Measurements from ENCODE around the gene MYH14.
A peak's percentile ranks its signal among the peaks of the same experiment; 100 is the strongest.

MYH14 gene

DNA sequence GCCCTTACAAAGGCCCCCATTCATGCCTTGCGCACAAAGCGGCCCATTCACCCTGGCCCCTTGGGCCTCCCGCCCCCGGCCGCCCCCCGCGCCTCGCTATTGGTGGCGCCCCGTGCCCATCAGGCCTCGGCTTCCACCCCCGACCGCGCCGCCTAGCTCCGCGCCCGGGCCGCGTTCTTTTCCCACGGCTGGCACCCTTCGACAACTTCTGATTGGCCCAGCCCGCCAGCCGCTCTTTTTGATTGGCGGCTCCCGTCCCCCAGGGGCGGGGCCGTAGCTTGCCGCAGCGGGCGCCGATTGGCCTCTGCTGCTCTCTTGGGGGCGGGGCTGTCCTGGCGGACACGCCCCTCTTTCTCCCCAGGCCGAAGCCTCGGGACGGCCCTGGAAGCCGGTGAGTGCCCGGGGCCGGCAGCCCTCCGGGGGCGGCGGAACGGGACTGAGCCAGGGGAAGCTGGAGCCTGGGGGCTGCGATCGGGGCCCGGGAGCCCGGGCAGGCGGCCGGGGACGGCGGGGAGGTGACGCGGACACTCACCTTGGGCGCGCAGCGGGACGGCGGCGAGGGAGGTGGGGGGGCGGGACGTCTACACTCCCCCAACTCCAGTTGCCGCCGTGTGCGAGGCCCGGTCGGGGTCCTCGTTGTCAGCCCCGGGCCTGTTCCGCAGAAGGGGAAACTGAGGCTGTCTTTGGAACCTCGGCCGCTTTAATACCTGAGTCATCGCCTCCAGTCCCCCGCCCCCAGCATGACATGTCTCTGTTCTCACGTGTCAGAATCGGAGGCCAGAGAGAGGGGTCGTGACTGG lies at the start of gene MYH14:
TSS of gene MYH14 (plus strand) at position 342 of the 800 bp plus-strand sequence. CDS start 6,744 bp downstream, outside the sequence.
- DNase-seq (ENCODE audit: low read depth in 2 of 2), result peak in 1 of 2 donors; percentile 25

GRCh38 chr19:50154529-50154928 lies 48.9 kb upstream of the MYH14 start:
- DNase-seq (ENCODE audit: low read depth in 2 of 2), result no peak

GRCh38 chr19:50155520-50156109 lies 47.8 kb upstream of the MYH14 start:
- DNase-seq (ENCODE audit: low read depth in 2 of 2), result no peak

DNA sequence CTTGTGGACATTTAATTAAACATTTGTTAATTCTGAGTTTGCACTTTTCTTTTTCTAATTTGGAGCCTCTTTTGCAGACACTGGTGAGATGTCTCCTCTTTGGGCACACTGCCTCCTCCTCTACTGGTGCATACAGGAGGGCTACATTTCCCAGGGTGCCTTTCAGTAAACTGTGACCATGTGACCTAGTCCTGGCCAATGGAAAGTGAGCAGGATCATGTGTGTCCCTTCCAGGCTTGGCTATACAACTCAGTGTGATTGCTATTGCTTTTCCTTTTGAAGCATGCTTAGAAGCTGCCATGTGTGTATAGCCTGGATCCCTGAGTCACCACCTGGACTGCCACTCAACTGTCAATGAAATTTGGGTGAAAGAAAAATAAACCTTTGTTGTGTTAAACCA lies 44.8 kb upstream of the MYH14 start:
- DNase-seq (ENCODE audit: low read depth in 2 of 2), result no peak

GRCh38 chr19:50159078-50159477 lies 44.3 kb upstream of the MYH14 start:
- DNase-seq (ENCODE audit: low read depth in 2 of 2), result no peak

DNA sequence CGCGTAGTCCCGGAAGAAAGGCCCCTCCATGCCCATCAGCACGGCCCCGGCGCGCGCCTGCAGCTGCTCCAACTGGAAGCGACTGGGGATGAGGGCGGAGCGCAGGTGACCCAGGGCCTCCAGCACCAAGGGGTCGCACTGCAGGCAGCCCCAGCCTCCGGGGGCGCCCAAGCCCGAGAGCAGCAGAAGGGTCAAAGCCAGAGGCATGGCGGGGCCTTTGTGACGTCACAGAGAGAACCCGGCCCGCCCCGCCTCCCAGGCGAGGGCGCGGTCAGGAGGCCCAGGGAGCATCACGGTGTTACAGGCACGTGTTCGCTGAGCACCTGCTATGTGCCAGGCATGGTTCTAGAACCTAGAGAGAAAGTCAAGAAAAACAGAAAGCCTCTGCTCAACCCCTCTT lies 40.4 kb upstream of the MYH14 start, which contains the start of gene IZUMO2:
TSS of gene IZUMO2 (minus strand) at position 294 of the 400 bp plus-strand sequence. CDS start at position 207, 87 bp downstream.
- DNase-seq (ENCODE audit: low read depth in 2 of 2), result no peak

DNA sequence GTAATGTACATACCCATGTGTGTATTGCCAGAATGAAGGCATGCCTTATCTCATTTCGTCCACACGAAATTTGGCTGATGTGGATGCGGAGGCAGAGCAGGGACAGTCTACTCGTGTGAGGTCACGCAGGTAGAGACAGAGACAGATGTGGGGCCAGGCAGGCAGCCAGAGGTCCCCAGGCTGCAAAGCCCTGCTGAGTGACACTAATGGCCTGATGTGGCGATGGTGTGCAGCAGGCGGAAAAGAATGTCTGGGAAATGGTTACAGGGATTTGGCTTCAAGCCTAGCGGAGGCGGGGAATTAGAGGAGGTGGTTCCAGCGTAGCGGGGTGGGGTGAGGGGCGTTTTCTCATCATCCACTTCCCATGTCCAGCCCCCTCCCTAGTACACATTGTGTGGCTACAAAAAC lies 36.1 kb upstream of the MYH14 start:
- no peak for DNase-seq (ENCODE audit: low read depth in 2 of 2)

- no peak for DNase-seq (ENCODE audit: low read depth in 2 of 2)
These were observed 31.7 kb upstream of the MYH14 start for GRCh38 chr19:50171752-50172151.

- no peak for DNase-seq (ENCODE audit: low read depth in 2 of 2)
These were observed 30.7 kb upstream of the MYH14 start for GRCh38 chr19:50172726-50173125.

DNA sequence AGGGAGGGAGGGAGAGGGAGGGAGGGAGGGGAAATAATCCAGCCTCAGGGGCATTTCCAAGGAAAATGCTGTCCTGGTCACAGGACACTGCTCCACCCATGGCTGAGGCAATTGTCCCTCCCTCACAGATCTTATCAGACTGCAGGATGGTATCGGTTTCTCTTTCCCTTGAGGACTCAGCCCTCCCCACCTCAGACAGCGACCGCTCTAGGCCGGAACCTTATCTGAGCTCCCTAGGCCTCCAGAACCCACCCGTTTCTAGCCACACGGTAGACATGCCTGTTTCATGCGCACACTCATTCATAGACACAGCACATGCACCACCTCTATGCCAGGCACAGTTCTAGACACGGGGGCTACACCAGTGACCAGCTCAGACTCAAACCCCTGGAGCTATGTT lies 30.3 kb upstream of the MYH14 start:
- no peak for DNase-seq (ENCODE audit: low read depth in 2 of 2)

DNA sequence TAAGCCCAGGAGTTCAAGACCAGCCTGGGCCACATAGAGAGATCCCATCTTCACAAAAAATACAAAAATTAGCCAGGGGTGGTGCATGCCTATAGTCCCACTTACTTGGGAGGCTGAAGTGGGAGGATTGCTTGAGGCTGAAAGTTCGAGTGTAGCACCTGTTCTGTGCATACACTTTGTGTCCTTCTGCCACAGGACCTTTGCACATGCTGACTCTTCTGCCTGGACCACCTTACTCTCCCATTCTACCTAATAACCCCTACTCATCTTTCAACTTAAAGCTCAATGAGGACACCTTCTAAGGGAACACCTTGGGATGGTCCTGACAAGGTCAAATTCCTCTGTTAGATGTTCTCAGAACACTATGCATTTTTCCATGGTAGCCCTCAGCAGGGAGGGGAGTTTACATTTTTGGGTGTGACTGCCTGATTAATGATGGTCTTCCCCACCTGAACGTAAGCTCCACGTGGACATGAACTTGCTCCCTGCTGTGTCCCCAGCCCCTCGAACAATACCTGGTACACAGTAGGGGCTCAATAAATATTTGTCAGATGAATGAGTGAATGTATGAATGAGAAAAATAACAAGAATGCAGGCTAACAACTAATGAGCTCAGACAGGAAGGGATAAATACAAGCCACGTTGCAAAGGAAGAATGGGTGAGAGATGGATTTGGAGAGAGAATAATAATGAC lies 29.2 kb upstream of the MYH14 start:
- no peak for DNase-seq (ENCODE audit: low read depth in 2 of 2)

GRCh38 chr19:50175924-50176323 lies 27.5 kb upstream of the MYH14 start:
- DNase-seq (ENCODE audit: low read depth in 2 of 2), result no peak

DNA sequence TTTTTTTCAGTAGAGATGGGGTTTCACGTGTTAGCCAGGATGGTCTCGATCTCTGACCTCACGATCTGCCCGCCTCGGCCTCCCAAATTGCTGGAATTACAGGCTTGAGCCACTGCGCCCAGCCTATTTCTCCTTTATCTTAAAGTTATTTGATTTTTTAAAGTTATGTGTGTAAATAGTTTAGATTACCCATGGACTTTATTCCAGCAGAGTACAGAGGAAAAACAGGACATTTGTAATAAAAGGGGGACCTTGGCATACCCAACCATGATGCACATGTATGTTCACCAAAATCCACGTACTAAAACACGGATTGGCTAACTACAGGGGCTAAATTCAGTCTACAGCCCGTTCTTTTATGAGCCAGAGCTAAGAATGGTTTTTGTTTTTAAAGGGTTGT lies 26.6 kb upstream of the MYH14 start:
- no peak for DNase-seq (ENCODE audit: low read depth in 2 of 2)

- DNase-seq (ENCODE audit: low read depth in 2 of 2), result no peak
These were observed 25.1 kb upstream of the MYH14 start for GRCh38 chr19:50178320-50178719.

DNA sequence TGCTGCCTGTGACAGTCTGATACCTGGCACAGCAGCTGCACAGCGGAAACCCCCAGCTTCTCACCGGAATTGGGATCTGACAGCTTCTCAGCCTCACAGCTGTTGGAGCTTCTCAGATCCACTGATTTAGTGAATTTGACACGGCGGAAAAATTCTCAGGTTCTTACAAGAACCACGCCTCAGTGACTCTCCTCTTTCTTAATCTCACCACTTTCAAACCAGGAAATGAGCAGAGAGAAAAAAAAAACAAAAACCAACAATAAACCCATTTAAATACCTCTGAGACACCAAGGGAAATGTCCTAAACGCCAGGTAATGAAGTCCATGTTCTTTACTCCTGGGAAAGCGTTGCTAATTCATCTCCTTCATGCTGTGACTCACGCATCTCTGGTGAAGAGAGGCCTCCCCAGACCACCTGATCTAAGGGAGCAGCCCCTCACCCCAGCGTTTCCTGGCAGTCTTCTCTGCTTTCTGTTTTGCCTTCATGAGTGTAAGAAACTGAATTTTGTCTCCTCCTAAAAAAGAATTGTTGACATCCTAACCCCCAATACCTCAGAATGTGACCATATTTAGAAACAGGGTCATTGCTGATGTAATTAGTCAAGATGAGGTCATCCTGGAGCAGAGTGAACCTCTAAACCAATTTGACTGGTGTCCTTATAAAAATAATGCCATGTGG lies 24.4 kb upstream of the MYH14 start:
- no peak for DNase-seq (ENCODE audit: low read depth in 2 of 2)

- no peak for DNase-seq (ENCODE audit: low read depth in 2 of 2)
These were observed 22.3 kb upstream of the MYH14 start for GRCh38 chr19:50181121-50181520.

- DNase-seq (ENCODE audit: low read depth in 2 of 2), result no peak
These were observed 19.2 kb upstream of the MYH14 start for GRCh38 chr19:50184196-50184595.

- no peak for DNase-seq (ENCODE audit: low read depth in 2 of 2)
These were observed 15.5 kb upstream of the MYH14 start for GRCh38 chr19:50187937-50188336.

DNA sequence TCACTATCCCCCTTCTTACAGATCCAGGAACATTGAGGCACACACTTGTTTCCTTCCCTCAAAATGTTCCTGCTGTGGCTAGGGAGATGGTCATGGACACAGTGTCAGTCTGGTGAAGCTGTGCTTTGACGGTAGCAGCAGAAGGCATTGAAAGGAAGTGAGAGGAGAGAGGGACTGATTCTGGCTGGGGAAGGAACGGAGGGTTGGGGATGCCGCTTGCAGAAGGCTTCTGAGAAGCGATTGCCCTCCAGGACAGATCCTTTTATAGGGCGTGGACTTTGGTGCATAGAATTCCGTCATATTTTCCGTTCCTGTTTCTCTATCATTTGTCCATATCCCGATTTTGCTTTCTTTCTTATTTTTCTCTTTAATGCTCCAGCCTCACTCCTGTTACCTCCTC lies 14.1 kb upstream of the MYH14 start:
- no peak for DNase-seq (ENCODE audit: low read depth in 2 of 2)

DNA sequence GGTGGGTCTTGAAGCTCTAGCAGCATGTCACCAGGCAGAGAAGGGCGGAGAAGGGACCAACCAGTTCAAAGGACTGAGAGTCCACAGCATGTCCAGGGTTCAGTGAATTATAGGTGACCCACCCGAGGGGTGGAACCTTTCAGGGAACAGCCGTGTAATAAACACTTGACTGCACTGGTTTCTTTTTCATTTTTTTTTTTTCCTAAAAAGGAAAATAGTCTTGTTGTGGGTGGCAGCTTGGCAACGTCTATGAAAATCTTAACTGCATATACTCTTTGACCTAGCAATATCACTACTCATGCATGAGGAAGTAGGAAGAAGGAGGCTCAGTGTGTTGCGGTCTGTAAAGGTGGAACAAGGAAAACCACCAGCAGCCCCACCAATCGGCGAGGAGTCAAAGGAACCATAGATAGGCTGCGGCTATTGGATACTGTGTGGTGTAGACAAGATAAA lies 13.0 kb upstream of the MYH14 start:
- DNase-seq (ENCODE audit: low read depth in 2 of 2), result no peak

- DNase-seq (ENCODE audit: low read depth in 2 of 2), result no peak
These were observed 12.2 kb upstream of the MYH14 start for GRCh38 chr19:50191216-50191615.

Data from stimulated activated CD4-positive, alpha-beta T cell treated with anti-CD3 and anti-CD28 coated beads, Interleukin-1b, Interleukin-23, amount 100 ng/mL, for 4 hours (primary cell).